A549 (cell line): ENCODE results near the gene SSPN.

Experiments used
- BHLHE40 ChIP-seq: IDR thresholded peaks from 2 replicates; pipeline ENCODE4 v1.6.1; 2012; ENCODE audit warnings: low read depth, low read length, inconsistent platforms
- CHD2 ChIP-seq: fragments of 150-350 bp; IDR thresholded peaks from 2 replicates; pipeline ENCODE4 v1.6.1; 2014; ENCODE audit warnings: low read length; ENCODE audit not compliant: partially characterized antibody
- HDAC2 ChIP-seq: fragments of 200-600 bp; sonication (generic); IDR thresholded peaks from 2 replicates; pipeline ENCODE4 v1.6.1; 2016
- JUN ChIP-seq, 2 experiments: fragments of >200 bp; sonication (Bioruptor Twin); formaldehyde crosslinking; IDR thresholded peaks; 2 replicates in 1 of 2; 3 replicates in 1 of 2; pipeline ENCODE4 v1.6.1; 2016 to 2017
- RAD21 ChIP-seq, 2 experiments: fragments of >200 bp in 1 of 2; sonication (Bioruptor Twin) in 1 of 2; formaldehyde crosslinking in 1 of 2; IDR thresholded peaks in 1 of 2; conservative IDR thresholded peaks in 1 of 2; 2 replicates in 1 of 2; 3 replicates in 1 of 2; pipeline ENCODE4 v1.6.1; 2012 to 2018; ENCODE audit warnings: inconsistent platforms in 1 of 2
- RNF2 ChIP-seq: fragments of 200-600 bp; sonication (generic); IDR thresholded peaks from 2 replicates; pipeline ENCODE4 v1.6.1; 2016; ENCODE audit warnings: low read depth, mild to moderate bottlenecking, antibody characterized with exemption, moderate library complexity, borderline replicate concordance
- TF ChIP-seq, protein P1 (sequence below): fragments of >200 bp; sonication (Bioruptor Twin); formaldehyde crosslinking; IDR thresholded peaks from 3 replicates; pipeline ENCODE4 v1.5.1; 2016

DNA sequence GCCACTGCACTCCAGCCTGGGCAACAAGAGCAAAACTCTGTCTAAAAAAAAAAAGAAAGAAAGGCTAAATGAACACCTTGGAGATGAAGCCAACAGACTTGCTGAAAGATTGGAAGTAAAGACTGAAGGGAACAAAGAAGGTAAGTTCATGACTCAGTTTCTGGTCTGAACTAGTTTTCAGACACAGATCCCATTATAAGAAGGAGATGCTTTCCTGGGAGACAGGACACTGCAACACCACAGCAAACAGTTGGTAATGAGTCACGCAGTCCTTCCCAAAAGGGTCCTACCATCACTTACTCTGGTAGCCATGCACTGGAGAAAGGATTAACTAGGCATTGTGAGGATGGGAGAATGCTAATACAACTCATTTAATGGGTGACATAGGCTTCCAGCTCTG lies 97.2 kb downstream of the SSPN start:
- TF ChIP-seq JUN (IDR thresholded peaks at IDR 0.05) (no peak), RAD21 (conservative IDR thresholded peaks at IDR 0.05 in 1 of 2, IDR thresholded peaks at IDR 0.05 in 1 of 2) (no peak), BHLHE40 (no peak), RNF2 (no peak), HDAC2 (no peak), CHD2 (no peak)
- TF ChIP-seq, protein P1, sequence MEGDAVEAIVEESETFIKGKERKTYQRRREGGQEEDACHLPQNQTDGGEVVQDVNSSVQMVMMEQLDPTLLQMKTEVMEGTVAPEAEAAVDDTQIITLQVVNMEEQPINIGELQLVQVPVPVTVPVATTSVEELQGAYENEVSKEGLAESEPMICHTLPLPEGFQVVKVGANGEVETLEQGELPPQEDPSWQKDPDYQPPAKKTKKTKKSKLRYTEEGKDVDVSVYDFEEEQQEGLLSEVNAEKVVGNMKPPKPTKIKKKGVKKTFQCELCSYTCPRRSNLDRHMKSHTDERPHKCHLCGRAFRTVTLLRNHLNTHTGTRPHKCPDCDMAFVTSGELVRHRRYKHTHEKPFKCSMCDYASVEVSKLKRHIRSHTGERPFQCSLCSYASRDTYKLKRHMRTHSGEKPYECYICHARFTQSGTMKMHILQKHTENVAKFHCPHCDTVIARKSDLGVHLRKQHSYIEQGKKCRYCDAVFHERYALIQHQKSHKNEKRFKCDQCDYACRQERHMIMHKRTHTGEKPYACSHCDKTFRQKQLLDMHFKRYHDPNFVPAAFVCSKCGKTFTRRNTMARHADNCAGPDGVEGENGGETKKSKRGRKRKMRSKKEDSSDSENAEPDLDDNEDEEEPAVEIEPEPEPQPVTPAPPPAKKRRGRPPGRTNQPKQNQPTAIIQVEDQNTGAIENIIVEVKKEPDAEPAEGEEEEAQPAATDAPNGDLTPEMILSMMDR = no peak
